GM19238 (cell line): ENCODE measurements around the gene TTC27.
"Not testable (repeated sequence)": the region's sequence is repeated elsewhere in the genome, so short reads cannot be mapped to it uniquely, and the experiment has no call there.

Experiments used
- DNase-seq: peaks from one replicate; pipeline ENCODE4 v3.0.0; 2011; ENCODE audit warnings: low spot score; ENCODE audit not compliant: insufficient read length

The TTC27 gene

GRCh38 chr2:32719933-32720716, 92.3 kb downstream of the TTC27 start:
- DNase-seq: no peak

- no peak for DNase-seq
Measured at GRCh38 chr2:32720771-32721170, 92.9 kb downstream of the TTC27 start.

GRCh38 chr2:32721376-32721775, 93.5 kb downstream of the TTC27 start:
- DNase-seq: no peak

GRCh38 chr2:32723467-32724079, 95.7 kb downstream of the TTC27 start:
- no peak for DNase-seq

- DNase-seq: not testable (repeated sequence)
Measured at GRCh38 chr2:32726678-32727077, 98.8 kb downstream of the TTC27 start.

GRCh38 chr2:32727157-32727556, 99.3 kb downstream of the TTC27 start:
- DNase-seq: no peak

GRCh38 chr2:32730958-32731357, 103.1 kb downstream of the TTC27 start:
- not testable (repeated sequence) for DNase-seq

- no peak for DNase-seq
Measured at GRCh38 chr2:32732120-32732519, 104.3 kb downstream of the TTC27 start.

- DNase-seq: no peak
Measured at GRCh38 chr2:32732912-32733472, 105.1 kb downstream of the TTC27 start.

GRCh38 chr2:32735348-32735747, 107.5 kb downstream of the TTC27 start:
- DNase-seq: no peak

GRCh38 chr2:32738939-32739338, 111.1 kb downstream of the TTC27 start:
- DNase-seq: no peak

GRCh38 chr2:32739664-32740063, 111.8 kb downstream of the TTC27 start:
- DNase-seq: no peak

GRCh38 chr2:32741575-32741974, 113.7 kb downstream of the TTC27 start:
- DNase-seq: no peak

GRCh38 chr2:32742376-32742775, 114.5 kb downstream of the TTC27 start:
- no peak for DNase-seq

GRCh38 chr2:32743480-32744236, 115.8 kb downstream of the TTC27 start:
- no peak for DNase-seq

GRCh38 chr2:32745191-32745590, 117.3 kb downstream of the TTC27 start:
- DNase-seq: no peak

- DNase-seq: no peak
Measured at GRCh38 chr2:32745675-32746074, 117.8 kb downstream of the TTC27 start.

- DNase-seq: no peak
Measured at GRCh38 chr2:32746669-32747068, 118.8 kb downstream of the TTC27 start.

- DNase-seq: no peak
Measured at GRCh38 chr2:32748158-32748557, 120.3 kb downstream of the TTC27 start.

GRCh38 chr2:32750880-32751279, 123.0 kb downstream of the TTC27 start:
- no peak for DNase-seq

- no peak for DNase-seq
Measured at GRCh38 chr2:32752205-32752604, 124.4 kb downstream of the TTC27 start.

GRCh38 chr2:32752952-32753351, 125.1 kb downstream of the TTC27 start:
- DNase-seq: no peak
